Activated gamma-delta T cell (primary cell): ENCODE results near the gene MTURN.

Experiments used
- DNase-seq: peaks from one replicate; lab custom pipeline; 2025; lab: John Stamatoyannopoulos, UW

MTURN gene

GRCh38 chr7:30209951-30210350 is 75.2 kb downstream of the MTURN start:
- DNase-seq = no peak
